ENCODE results near the gene NACA.
A peak's percentile ranks its signal among the peaks of the same experiment; 100 is the strongest.

NACA gene

GRCh38 chr12:56687223-56688128 lies 37.6 kb downstream of the NACA start:
- DNase-seq: peak; percentile 48

- DNase-seq: no peak
Observed at GRCh38 chr12:56684745-56685359, 40.2 kb downstream of the NACA start.

GRCh38 chr12:56682323-56682722 lies 42.8 kb downstream of the NACA start:
- no peak for DNase-seq

- no peak for DNase-seq
Observed at GRCh38 chr12:56679883-56680575, 45.1 kb downstream of the NACA start.

GRCh38 chr12:56678852-56679251 lies 46.2 kb downstream of the NACA start:
- no peak for DNase-seq

- DNase-seq: no peak
Observed at GRCh38 chr12:56677680-56678079, 47.4 kb downstream of the NACA start.

- DNase-seq: no peak
Observed at GRCh38 chr12:56676851-56677580, 48.1 kb downstream of the NACA start.

GRCh38 chr12:56671608-56672007 lies 53.5 kb downstream of the NACA start:
- DNase-seq: no peak

GRCh38 chr12:56670836-56671235 lies 54.3 kb downstream of the NACA start:
- DNase-seq: no peak

GRCh38 chr12:56668197-56668457 lies 57.0 kb downstream of the NACA start:
- DNase-seq: no peak

All from activated effector memory CD4-positive, alpha-beta T cell treated with Interleukin-2 at 50 U/mL for 16 hours (primary cell).